HG02840 (cell line): Measurements from ENCODE around the gene CFAP46.
"Not testable (repeated sequence)": the region's sequence is repeated elsewhere in the genome, so short reads cannot be mapped to it uniquely, and the experiment has no call there.

ENCODE experiments used
- ATAC-seq: cut with Tn5 transposase; IDR thresholded peaks from one replicate; pipeline ENCODE4 v1.9.1; 2021; ENCODE audit warnings: mild to moderate bottlenecking, moderate library complexity, moderate number of reproducible peaks; ENCODE audit not compliant: unreplicated experiment, low FRiP score

The CFAP46 gene

GRCh38 chr10:132904814-132905649, 37.3 kb downstream of the CFAP46 start:
- no peak for ATAC-seq

- ATAC-seq, result no peak
Observed at GRCh38 chr10:132904181-132904813, 38.1 kb downstream of the CFAP46 start.

- not testable (repeated sequence) for ATAC-seq
Observed at GRCh38 chr10:132902656-132903575, 39.5 kb downstream of the CFAP46 start.

DNA sequence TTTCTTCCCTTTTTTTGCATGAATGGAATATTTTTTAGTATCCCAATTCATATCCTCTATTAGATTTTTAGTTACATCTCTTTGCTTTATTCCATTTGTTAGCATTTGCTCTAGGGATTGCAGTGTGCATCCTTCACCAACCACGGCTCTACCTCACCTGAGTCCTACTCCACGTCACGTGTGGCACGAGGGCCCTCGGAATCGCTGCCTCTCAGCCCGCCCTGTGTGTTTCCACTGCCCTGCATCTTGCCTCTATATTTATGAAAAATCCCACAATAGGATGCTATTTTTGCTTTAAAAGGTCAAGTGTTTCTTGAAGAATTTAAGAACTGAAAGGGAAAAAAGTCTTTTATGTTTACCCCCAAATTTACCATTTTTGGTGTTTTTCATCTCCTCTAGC, 41.0 kb downstream of the CFAP46 start:
- ATAC-seq, result no peak

GRCh38 chr10:132900211-132900756, 42.1 kb downstream of the CFAP46 start:
- no peak for ATAC-seq

GRCh38 chr10:132899751-132900065, 42.7 kb downstream of the CFAP46 start:
- ATAC-seq, result no peak

- no peak for ATAC-seq
Observed at GRCh38 chr10:132899054-132899750, 43.2 kb downstream of the CFAP46 start.

- no peak for ATAC-seq
Observed at GRCh38 chr10:132898391-132899053, 43.8 kb downstream of the CFAP46 start.

DNA sequence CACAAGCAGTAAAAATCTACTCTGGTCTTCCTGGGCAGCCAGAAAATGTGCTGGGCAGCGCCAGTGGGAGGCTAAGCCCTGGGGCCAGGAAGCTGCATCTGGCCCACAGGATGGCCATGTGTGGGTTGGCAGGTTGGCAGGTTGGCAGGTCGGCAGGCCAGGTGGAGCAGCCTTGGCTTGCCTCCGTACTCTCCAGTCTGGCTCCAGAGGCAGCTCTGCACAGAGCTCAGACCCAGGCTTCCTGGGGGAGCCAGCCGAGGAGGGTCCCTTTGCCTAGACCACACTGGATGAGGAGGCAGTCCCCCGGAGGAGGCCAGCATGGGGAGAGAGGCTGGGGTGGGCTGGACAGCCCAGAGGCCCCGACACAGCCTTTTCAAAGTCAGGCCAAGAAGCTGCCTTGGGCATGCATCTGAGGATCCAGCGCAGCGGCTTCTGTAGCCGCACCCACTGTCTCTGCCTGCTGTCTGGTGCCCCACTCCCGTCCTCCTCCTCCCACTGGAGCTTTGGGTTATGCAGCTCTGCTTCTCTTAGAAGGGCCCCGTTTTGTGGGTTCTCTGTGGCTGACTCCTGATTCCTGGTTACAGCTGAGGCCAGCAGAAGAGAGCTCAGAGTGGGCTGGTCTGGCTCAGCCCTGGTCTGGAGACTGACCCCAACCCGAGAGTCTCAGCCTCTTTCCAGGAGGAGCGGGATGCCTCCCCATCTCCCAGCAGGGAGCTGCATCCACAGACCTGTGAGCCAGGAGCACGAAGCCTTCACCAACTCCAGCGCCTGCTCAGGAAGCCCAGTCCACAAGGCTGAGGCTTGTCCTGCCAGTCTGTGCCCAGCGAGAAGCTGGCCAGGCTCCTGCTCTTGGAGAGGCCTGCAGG, 44.6 kb downstream of the CFAP46 start:
- ATAC-seq, result no peak

GRCh38 chr10:132893786-132894185, 48.6 kb downstream of the CFAP46 start:
- ATAC-seq, result not testable (repeated sequence)

GRCh38 chr10:132893090-132893489, 49.3 kb downstream of the CFAP46 start:
- ATAC-seq, result no peak

- ATAC-seq, result no peak
Observed at GRCh38 chr10:132892004-132892403, 50.4 kb downstream of the CFAP46 start.

GRCh38 chr10:132891368-132891767, 51.0 kb downstream of the CFAP46 start:
- no peak for ATAC-seq

DNA sequence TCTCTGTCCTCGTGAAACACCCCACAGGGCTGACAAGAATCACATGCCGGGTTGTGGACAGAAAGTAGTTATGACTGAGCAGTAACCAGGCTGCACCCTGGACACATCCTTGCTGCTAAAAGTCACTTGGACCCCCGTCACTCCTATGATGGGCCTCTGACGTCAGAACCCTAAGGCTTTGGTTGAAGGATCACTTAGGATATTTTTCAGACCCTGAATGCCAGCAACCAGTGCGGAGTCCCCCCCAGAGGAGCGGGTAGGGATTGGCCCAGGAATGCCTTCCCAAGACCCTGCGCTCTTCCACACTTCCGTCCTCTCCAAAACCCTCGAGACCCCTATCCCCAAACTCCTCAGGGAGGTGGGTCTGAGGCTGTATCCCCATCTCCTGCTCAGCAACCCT, 52.1 kb downstream of the CFAP46 start:
- ATAC-seq, result no peak

DNA sequence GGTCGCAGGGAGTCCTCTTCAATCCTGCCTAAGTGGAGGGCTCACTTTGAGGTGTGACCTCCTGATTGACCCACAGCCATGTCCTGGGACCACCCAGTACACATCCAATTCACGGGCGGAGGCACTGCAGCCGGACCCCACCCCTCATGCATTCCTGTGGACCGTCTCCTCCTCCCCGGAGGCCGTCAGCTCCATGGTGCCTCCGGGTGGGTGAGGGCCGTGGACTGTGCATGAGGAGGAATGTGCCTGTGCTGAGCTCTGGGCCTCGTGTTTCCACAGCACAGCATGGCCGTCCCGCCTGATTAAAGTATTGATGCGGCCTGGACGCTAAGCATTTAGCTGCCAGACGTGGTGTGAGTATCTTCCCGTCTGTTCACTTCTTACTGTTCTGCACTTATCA, 52.8 kb downstream of the CFAP46 start:
- no peak for ATAC-seq

- no peak for ATAC-seq
Observed at GRCh38 chr10:132888898-132889490, 53.4 kb downstream of the CFAP46 start.

DNA sequence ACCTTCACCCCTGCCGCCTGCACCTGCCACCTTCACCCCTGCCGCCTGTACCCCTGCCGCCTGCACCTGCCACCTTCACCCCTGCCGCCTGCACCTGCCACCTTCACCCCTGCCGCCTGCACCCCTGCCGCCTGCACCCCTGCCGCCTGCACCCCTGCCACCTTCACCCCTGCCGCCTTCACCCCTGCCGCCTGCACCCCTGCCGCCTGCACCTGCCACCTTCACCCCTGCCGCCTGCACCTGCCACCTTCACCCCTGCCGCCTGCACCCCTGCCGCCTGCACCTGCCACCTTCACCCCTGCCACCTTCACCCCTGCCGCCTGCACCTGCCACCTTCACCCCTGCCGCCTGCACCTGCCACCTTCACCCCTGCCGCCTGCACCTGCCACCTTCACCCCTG, 53.9 kb downstream of the CFAP46 start:
- not testable (repeated sequence) for ATAC-seq
